BLaER1 (cell line): ENCODE results near the gene OTOP3.

ENCODE experiments used
- H3K27ac ChIP-seq: shearing (Covaris generic); formaldehyde crosslinking; 2 replicates; pipeline ENCODE4 v1.8.1; 2022
- H3K27me3 ChIP-seq: shearing (Covaris generic); formaldehyde crosslinking; 2 replicates; pipeline ENCODE4 v1.8.1; 2022
- H3K36me3 ChIP-seq: shearing (Covaris generic); formaldehyde crosslinking; 2 replicates; pipeline ENCODE4 v1.8.1; 2022
- H3K4me1 ChIP-seq: shearing (Covaris generic); formaldehyde crosslinking; 2 replicates; pipeline ENCODE4 v1.8.1; 2022
- H3K4me2 ChIP-seq: shearing (Covaris generic); formaldehyde crosslinking; 2 replicates; pipeline ENCODE4 v1.8.1; 2022
- H3K4me3 ChIP-seq: shearing (Covaris generic); formaldehyde crosslinking; 2 replicates; pipeline ENCODE4 v1.8.1; 2022
- H3K9ac ChIP-seq: shearing (Covaris generic); formaldehyde crosslinking; 2 replicates; pipeline ENCODE4 v1.8.1; 2022
- H3K9me3 ChIP-seq: shearing (Covaris generic); formaldehyde crosslinking; 2 replicates; pipeline ENCODE4 v1.8.1; 2022
- H4K20me1 ChIP-seq: shearing (Covaris generic); formaldehyde crosslinking; 2 replicates; pipeline ENCODE4 v1.8.1; 2022
- Cebpa-rat ChIP-seq: shearing (Covaris generic); IDR thresholded peaks from 2 replicates; pipeline ENCODE4 v1.8.1; 2022

Gene OTOP3

DNA sequence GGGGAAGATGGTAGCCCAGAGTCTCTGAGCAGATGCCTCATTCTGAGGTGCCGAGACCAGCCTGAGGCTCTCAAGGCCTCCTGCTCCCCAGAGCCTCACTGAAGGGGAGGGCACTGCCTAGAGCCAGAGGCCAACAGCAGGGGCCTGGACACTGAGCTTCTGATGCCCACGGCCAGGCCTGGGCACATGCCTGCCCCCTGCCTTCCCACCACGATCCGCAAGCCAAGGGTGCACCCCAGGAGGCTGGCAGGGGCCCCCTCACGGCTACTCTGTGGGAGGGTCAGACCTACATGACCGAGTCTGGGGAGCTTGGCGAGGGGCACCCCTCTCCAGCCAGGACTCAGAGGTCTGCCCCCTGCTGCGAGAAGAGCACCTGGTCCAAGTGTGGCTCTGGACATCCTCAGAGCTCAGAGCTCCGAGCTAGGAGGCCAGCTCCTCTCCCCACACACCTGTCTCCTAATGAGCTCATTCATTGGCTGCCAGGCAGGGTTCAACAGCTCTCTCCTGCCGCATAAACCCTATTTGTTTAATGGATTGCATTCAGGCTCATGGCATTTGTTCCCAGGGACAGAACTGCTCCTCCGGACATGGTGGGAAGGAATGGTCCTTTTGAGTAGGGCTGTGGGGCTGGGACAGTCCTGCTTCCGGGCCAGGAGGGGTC is 13.9 kb downstream of the OTOP3 start:
- Histone ChIP-seq H3K27me3 (no peaks in the 10 kb centered on the region), H3K4me2 (no peak overlapping the region), H3K27ac (no peak overlapping the region), H4K20me1 (no peaks in the 10 kb centered on the region), H3K9me3 (no peaks in the 10 kb centered on the region), H3K36me3 (no peaks in the 10 kb centered on the region), H3K4me3 (no peak overlapping the region), H3K4me1 (no peaks in the 10 kb centered on the region), H3K9ac (no peak overlapping the region)
- TF ChIP-seq Cebpa-rat = no peak

DNA sequence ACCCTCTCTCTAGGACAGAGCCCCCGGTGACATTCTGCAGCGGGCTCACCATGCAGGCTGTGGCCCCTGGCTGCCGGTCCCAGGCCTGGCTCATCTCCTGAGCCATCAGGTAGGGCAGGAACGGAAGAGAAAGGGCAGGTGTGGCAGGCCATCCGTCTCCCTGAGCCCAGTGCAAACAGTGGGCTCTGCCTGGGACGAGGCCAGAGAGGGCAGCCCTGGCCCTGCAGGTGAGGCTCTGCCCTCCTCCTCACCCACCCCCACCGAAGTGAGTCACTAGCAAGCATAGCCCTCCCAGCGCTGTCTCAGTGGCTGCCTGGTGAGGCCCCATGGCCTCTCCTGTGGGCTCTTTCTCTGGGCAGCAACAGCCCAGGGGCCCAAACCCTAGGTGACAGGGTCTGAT is 14.5 kb downstream of the OTOP3 start:
- Histone ChIP-seq H3K4me3 (no peak overlapping the region), H3K4me1 (peaks cover 5% of the 10 kb centered on the region), H4K20me1 (no peaks in the 10 kb centered on the region), H3K36me3 (no peaks in the 10 kb centered on the region), H3K9ac (no peak overlapping the region), H3K27ac (no peak overlapping the region), H3K9me3 (no peaks in the 10 kb centered on the region), H3K4me2 (no peak overlapping the region), H3K27me3 (no peaks in the 10 kb centered on the region)
- TF ChIP-seq Cebpa-rat = no peak

DNA sequence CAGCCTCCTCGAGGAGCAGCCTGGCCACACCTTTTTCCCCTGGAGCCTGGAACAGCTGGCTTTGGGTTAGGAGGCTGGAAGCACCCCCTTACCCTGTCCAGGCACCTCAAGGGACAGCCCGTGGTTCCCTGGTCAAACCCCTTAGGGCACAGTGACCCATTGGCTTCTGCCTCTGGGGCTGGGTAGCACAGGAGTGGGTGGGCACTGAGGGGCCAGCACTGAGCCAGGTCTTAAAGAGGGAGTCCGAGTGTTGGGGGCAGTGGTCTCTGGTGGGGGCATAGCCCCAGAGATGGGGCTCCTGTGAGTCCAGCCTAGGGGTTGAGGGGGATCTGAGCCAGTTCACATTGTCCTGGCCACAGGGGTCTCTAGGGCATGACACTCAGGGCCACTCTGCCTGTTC is 15.4 kb downstream of the OTOP3 start:
- Histone ChIP-seq H3K36me3 (no peaks in the 10 kb centered on the region), H3K27ac (no peak overlapping the region), H4K20me1 (no peaks in the 10 kb centered on the region), H3K9ac (no peak overlapping the region), H3K4me3 (no peak overlapping the region), H3K9me3 (no peaks in the 10 kb centered on the region), H3K27me3 (no peaks in the 10 kb centered on the region), H3K4me2 (no peak overlapping the region), H3K4me1 (peaks cover 13% of the 10 kb centered on the region)
- no peak for TF ChIP-seq Cebpa-rat

DNA sequence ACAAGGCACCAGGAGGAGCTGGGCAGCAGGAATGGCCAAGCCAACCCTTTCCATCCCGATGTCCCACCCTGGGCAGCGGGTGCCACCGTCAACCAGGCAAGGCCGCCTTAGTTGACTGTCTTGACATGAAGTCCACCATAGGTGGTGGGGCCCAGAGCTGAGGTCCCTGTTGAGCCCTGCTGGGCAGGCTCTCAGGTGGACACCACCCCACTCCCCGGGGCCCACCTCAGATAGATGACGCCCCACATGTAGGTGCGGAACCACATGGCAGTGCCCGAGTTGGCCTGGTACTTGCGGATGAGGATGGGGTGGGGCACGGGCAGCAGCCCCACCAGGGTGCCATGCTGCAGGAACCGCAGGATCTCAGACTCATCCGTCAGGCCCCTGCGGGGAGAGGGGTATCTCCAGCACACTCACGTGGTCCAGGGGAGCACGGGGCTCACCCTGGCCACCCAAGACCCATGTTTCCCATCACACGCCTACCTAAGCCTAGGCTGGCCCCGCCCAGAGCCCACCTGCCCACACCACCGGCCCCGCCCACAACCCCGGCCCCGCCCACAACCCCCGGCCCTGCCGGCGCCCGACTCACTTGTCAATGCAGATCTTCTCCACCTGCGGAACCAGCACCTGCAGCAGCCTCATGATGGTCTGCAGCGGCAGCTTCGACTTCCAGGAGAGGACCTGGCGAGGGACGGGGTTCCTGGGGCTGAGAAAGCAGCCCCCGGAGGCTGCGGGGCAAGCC is 16.2 kb downstream of the OTOP3 start:
- H3K9me3 ChIP-seq = no peaks in the 10 kb centered on the region
- no peaks in the 10 kb centered on the region for H4K20me1 ChIP-seq
- TF ChIP-seq Cebpa-rat = no peak
- H3K4me2 ChIP-seq = no peak overlapping the region
- peaks cover 20% of the 10 kb centered on the region for H3K4me1 ChIP-seq
- H3K4me3 ChIP-seq = no peak overlapping the region
- no peak overlapping the region for H3K9ac ChIP-seq
- no peaks in the 10 kb centered on the region for H3K36me3 ChIP-seq
- H3K27me3 ChIP-seq = no peaks in the 10 kb centered on the region
- H3K27ac ChIP-seq = no peak overlapping the region

DNA sequence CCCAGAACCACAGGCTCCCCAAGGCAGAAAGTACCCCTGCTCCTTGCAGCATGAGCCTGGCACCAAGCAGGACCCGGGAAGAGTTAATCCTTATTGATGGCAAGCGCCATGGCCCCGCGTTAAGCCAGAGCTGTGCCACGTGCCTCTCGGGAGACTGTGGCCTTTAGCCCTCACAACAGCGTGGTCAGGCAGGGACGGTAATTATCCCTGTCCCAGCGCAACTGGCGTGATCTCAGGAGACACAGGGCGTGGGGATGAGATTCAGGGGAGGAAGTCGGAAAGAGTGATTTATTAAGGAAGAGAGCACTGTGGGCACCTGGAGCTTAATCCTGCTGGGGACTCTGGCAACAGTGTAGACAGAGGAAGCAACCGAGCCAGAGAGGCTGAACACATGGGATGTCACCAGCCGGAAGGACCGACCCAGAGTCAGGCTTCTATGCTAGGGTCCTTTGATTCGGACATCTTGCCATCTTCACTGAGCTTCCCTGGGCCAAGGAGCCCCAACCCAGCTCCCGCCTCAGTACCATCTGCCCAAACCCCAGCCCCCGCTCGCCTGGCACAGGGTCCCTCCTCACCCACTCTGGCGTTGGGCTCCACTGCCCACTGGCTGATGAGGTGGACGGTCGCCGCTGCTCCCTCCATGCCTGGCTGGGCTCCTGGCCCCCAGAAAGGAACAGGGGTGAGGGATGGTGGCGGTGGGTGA is 16.9 kb downstream of the OTOP3 start:
- TF ChIP-seq Cebpa-rat = no peak
- Histone ChIP-seq H4K20me1 (no peaks in the 10 kb centered on the region), H3K4me1 (peaks cover 20% of the 10 kb centered on the region), H3K9me3 (no peaks in the 10 kb centered on the region), H3K36me3 (no peaks in the 10 kb centered on the region), H3K27ac (no peak overlapping the region), H3K4me3 (no peak overlapping the region), H3K4me2 (no peak overlapping the region), H3K27me3 (no peaks in the 10 kb centered on the region), H3K9ac (no peak overlapping the region)

DNA sequence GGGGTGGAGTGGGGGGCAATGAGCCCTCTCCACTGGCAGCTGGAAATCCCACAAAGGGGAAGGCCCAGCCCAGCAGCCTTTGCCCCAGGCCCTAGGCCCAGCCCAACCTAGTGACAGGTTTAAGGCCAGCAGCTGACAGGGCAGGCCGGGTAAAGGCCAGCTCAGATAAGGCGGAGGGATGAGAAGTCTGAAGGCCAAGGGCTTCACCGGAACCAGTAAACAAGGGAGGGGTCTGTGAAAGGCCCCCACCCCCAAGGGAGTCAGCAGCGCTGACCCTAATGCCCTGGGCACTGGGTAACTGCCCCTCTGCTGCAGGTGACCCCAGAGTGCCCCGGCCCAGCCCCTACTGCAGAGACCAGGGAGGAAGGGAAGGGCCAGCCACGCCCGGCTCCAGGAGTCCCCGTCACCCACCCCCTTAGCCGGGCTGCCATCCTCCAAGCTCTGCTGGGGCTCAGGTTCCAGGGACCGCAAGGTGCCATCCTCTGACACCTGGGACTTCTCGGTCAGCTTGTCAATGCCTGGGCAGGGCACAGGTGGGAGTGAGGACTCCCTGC is 17.5 kb downstream of the OTOP3 start:
- Histone ChIP-seq H3K27me3 (no peaks in the 10 kb centered on the region), H4K20me1 (no peaks in the 10 kb centered on the region), H3K4me3 (no peak overlapping the region)

DNA sequence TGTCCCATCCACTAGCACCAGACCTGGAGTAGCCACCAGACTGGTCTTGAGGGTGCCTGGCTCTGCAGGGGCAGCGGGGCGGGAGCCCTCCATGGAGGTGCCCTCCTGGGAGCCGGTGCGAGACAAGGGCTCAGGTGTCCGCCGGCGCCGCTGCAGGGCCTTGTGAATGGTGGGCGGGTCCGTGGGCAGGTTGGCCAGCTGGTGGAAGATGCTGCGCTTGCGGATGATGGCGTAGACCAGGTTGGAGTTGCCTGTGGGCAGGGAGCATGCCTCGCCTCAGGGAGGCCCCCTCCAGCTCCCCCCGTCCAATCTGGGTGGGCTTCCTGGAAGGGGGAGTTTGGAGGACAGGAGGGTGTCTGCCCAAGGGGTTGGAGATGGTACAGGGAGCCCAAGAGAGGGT is 18.4 kb downstream of the OTOP3 start:
- no peaks in the 10 kb centered on the region for H3K36me3 ChIP-seq
- no peak overlapping the region for H3K4me3 ChIP-seq
- TF ChIP-seq Cebpa-rat = no peak
- H3K4me2 ChIP-seq = no peak overlapping the region
- no peaks in the 10 kb centered on the region for H3K27me3 ChIP-seq
- H3K9ac ChIP-seq = no peak overlapping the region
- no peak overlapping the region for H3K27ac ChIP-seq
- peaks cover 20% of the 10 kb centered on the region for H3K4me1 ChIP-seq
- H4K20me1 ChIP-seq = no peaks in the 10 kb centered on the region
- no peaks in the 10 kb centered on the region for H3K9me3 ChIP-seq

More for the DNA sequence above, 17.5 kb downstream of the OTOP3 start:
- Histone ChIP-seq H3K9me3 (no peaks in the 10 kb centered on the region), H3K4me1 (peaks cover 20% of the 10 kb centered on the region), H3K9ac (no peak overlapping the region), H3K27ac (no peak overlapping the region), H3K4me2 (no peak overlapping the region), H3K36me3 (no peaks in the 10 kb centered on the region)
- TF ChIP-seq Cebpa-rat = no peak

DNA sequence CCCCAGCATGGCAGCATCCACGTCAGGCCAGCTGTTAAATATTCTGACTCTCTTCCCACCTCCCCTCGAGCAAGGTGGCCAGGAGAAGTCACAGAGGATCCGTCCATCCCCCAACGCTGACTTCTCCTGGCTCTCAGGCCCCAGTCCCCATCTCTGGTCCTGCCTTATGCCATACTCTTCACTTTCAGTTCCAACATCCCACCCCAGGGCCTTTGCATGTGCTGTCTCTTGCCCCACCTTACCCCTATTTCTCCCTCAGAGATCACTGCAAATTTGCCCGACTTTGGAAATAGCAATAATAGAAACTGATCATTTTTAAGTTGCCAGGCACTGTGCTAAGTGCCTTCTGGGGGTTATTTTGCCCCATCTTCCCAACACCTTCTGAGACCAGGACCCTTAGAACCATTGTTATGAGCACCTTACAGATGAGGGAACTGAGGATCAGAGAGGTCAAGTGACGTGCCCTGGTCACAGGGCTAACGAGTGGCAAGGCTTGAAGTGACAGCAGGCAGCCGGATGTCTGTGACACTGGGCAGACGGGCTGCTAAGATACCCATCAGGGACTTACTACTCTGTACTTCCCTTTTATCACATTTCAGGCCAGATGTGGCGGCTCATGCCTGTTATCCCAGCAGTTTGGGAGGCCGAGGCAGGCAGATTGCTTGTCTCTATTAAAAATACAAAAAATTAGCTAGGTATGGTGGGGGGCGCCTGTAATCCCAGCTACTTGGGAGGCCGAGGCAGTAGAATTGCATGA is 19.1 kb downstream of the OTOP3 start:
- no peak for TF ChIP-seq Cebpa-rat
- no peaks in the 10 kb centered on the region for H3K36me3 ChIP-seq
- no peak overlapping the region for H3K4me3 ChIP-seq
- no peaks in the 10 kb centered on the region for H3K9me3 ChIP-seq
- no peak overlapping the region for H3K27ac ChIP-seq
- H3K4me1 ChIP-seq = peaks cover 20% of the 10 kb centered on the region
- H3K9ac ChIP-seq = no peak overlapping the region
- H4K20me1 ChIP-seq = no peaks in the 10 kb centered on the region
- H3K27me3 ChIP-seq = no peaks in the 10 kb centered on the region
- H3K4me2 ChIP-seq = no peak overlapping the region

DNA sequence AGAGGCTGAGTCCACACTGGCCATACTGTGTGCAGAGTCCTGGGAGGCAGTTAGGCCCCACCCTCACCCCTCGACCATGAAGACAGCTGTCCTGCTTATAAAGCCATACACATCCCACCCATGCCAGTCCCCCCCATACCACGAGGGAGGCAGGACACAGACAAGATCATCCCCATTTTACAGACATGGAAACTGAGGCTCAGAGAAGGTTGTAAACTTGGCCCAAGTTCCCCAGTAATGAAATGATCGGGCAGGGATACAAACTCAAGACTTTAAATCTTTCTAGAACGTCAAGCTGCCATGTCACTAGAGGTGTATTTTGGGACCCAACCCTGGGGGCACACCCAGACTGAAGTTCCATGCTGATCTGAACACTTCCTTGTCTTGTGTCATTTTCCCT is 20.4 kb downstream of the OTOP3 start:
- no peaks in the 10 kb centered on the region for H3K36me3 ChIP-seq
- H3K4me1 ChIP-seq = peaks cover 20% of the 10 kb centered on the region
- TF ChIP-seq Cebpa-rat = no peak
- H3K4me3 ChIP-seq = no peak overlapping the region
- no peaks in the 10 kb centered on the region for H4K20me1 ChIP-seq
- H3K27me3 ChIP-seq = no peaks in the 10 kb centered on the region
- peak overlapping the region; percentile 26; the same call in 1 of the 2 replicates for H3K4me2 ChIP-seq
- no peaks in the 10 kb centered on the region for H3K9me3 ChIP-seq
- H3K27ac ChIP-seq = no peak overlapping the region
- H3K9ac ChIP-seq = no peak overlapping the region
